ENCODE measurements around the gene RAB4B. TPM values are rescaled to one million over a fixed set of nuclear protein-coding genes. Genes with fewer than 3 reads are reported as not detected.
"Not testable (repeated sequence)": the region's sequence is repeated elsewhere in the genome, so short reads cannot be mapped to it uniquely, and the experiment has no call there.

Gene RAB4B
- total RNA-seq, 2 experiments from 2014 or later, result 50.2 to 53.1 TPM

GRCh38 chr19:40766385-40766784 lies 11.7 kb upstream of the RAB4B start:
- not testable (repeated sequence) for H3K9me3 Mint-ChIP-seq (ENCODE audit: insufficient read depth); ATAC-seq; DNase-seq; H3K4me3 Mint-ChIP-seq; H3K27me3 Mint-ChIP-seq (ENCODE audit: low read depth)
- CTCF ChIA-PET, result interaction anchor here (1.3 kb wide), 1 partner anchor 32 kb away, joined by 4 read pairs; the partner anchor contains the start of gene EGLN2
- Mint-ChIP-seq H3K36me3 (ENCODE audit: low read depth) (peaks cover 74% of the 10 kb centered on the region), H3K4me1 (ENCODE audit: low read depth) (peaks cover 63% of the 10 kb centered on the region), H3K27ac (peak overlapping the region; percentile 43)
- POLR2A ChIA-PET, result interaction anchor here (0.6 to 1.2 kb wide), 4 partner anchors 11 to 82 kb away, joined by 3 to 4 read pairs (median 4); no protein-coding TSS in a partner anchor

- H3K36me3 Mint-ChIP-seq (ENCODE audit: low read depth), result peaks cover 56% of the 10 kb centered on the region
Measured at GRCh38 chr19:40768869-40769268, 9.2 kb upstream of the RAB4B start.

GRCh38 chr19:40771101-40771862 lies 6.8 kb upstream of the RAB4B start:
- ChIA-PET POLR2A (interaction anchor here (0.6 to 0.9 kb wide), 2 partner anchors 11 to 15 kb away, joined by 3 to 4 read pairs; no protein-coding TSS in a partner anchor), CTCF (interaction anchor here (0.7 to 2.1 kb wide), 7 partner anchors 15 to 137 kb away, joined by 4 to 8 read pairs (median 5); partner anchors contain the start of gene EGLN2)
- peaks cover 34% of the 10 kb centered on the region for H3K36me3 Mint-ChIP-seq (ENCODE audit: low read depth)
- H3K4me1 Mint-ChIP-seq (ENCODE audit: low read depth), result peaks cover 30% of the 10 kb centered on the region
- ATAC-seq, result peak; percentile 23
- not testable (repeated sequence) for H3K9me3 Mint-ChIP-seq (ENCODE audit: insufficient read depth); H3K4me3 Mint-ChIP-seq; DNase-seq; H3K27me3 Mint-ChIP-seq (ENCODE audit: low read depth)
- peak overlapping the region; percentile 56 for H3K27ac Mint-ChIP-seq

More at GRCh38 chr19:40768869-40769268, 9.2 kb upstream of the RAB4B start:
- POLR2A ChIA-PET, result no interaction called here
- Mint-ChIP-seq H3K27me3 (ENCODE audit: low read depth) (no peaks in the 10 kb centered on the region), H3K9me3 (ENCODE audit: insufficient read depth) (no peaks in the 10 kb centered on the region), H3K4me1 (ENCODE audit: low read depth) (peaks cover 41% of the 10 kb centered on the region), H3K27ac (no peak overlapping the region), H3K4me3 (no peak overlapping the region)
- ATAC-seq (no peak), DNase-seq (no peak)
- CTCF ChIA-PET, result no interaction called here

GRCh38 chr19:40774916-40775631 lies 3.0 kb upstream of the RAB4B start, which contains the start of gene MIA:
MIA (plus strand) TSS chr19:40775521; CDS start chr19:40775543, 22 bp downstream.
- Mint-ChIP-seq H3K27ac (peak within 1 kb of the TSS; percentile 57), H3K9me3 (ENCODE audit: insufficient read depth) (no peaks in the 10 kb centered on the region), H3K4me1 (ENCODE audit: low read depth) (peaks cover 47% of the 10 kb centered on the region), H3K27me3 (ENCODE audit: low read depth) (no peaks in the 10 kb centered on the region), H3K4me3 (no peak within 1 kb of the TSS), H3K36me3 (ENCODE audit: low read depth) (peaks cover 27% of the 10 kb centered on the region)
- POLR2A ChIA-PET, result interaction anchor here (1.0 kb wide), 1 partner anchor 17 kb away, joined by 3 read pairs; no protein-coding TSS in a partner anchor
- DNase-seq (no peak), ATAC-seq (no peak)
- CTCF ChIA-PET, result interaction anchor here (1.1 to 4.2 kb wide), 3 partner anchors 23 to 112 kb away, joined by 3 to 49 read pairs (median 3); partner anchors contain the start of gene EGLN2

GRCh38 chr19:40775632-40776022 lies 2.4 kb upstream of the RAB4B start:
- DNase-seq, result no peak
- ChIA-PET CTCF (interaction anchor here (4.2 to 4.9 kb wide), 2 partner anchors 23 to 31 kb away, joined by 49 to 63 read pairs; partner anchors contain the start of gene EGLN2), POLR2A (interaction anchor here (5.1 kb wide), 1 partner anchor 23 kb away, joined by 94 read pairs; the partner anchor contains the start of genes ACTMAP and SNRPA)
- H3K27ac Mint-ChIP-seq, result no peak overlapping the region
- no peak for ATAC-seq
- peaks cover 50% of the 10 kb centered on the region for H3K4me1 Mint-ChIP-seq (ENCODE audit: low read depth)
- no peaks in the 10 kb centered on the region for H3K9me3 Mint-ChIP-seq (ENCODE audit: insufficient read depth)
- no peaks in the 10 kb centered on the region for H3K27me3 Mint-ChIP-seq (ENCODE audit: low read depth)
- H3K36me3 Mint-ChIP-seq (ENCODE audit: low read depth), result peaks cover 29% of the 10 kb centered on the region
- H3K4me3 Mint-ChIP-seq, result no peak overlapping the region

GRCh38 chr19:40776364-40776763 lies 1.7 kb upstream of the RAB4B start:
- Mint-ChIP-seq H3K4me1 (ENCODE audit: low read depth) (peaks cover 44% of the 10 kb centered on the region), H3K9me3 (ENCODE audit: insufficient read depth) (no peaks in the 10 kb centered on the region), H3K36me3 (ENCODE audit: low read depth) (peaks cover 23% of the 10 kb centered on the region), H3K27ac (peak overlapping the region; percentile 99), H3K27me3 (ENCODE audit: low read depth) (no peaks in the 10 kb centered on the region), H3K4me3 (no peak overlapping the region)
- DNase-seq, result no peak
- ChIA-PET POLR2A (interaction anchor here (0.7 to 5.1 kb wide), 6 partner anchors 16 to 527 kb away, joined by 3 to 94 read pairs (median 4); partner anchors contain the start of genes ACTMAP, EGLN2 and SNRPA), CTCF (interaction anchor here (2.0 to 4.9 kb wide), 6 partner anchors 13 to 171 kb away, joined by 5 to 63 read pairs (median 10); partner anchors contain the start of genes ACTMAP and EGLN2)
- ATAC-seq, result no peak

GRCh38 chr19:40776932-40777644 lies 959 bp upstream of the RAB4B start:
- no peaks in the 10 kb centered on the region for H3K9me3 Mint-ChIP-seq (ENCODE audit: insufficient read depth)
- POLR2A ChIA-PET, result interaction anchor here (0.7 to 5.1 kb wide), 17 partner anchors 10 to 530 kb away, joined by 3 to 94 read pairs (median 4); partner anchors contain the start of genes ACTMAP, COQ8B, EGLN2 and SNRPA
- DNase-seq, result peak; percentile 98
- H3K4me1 Mint-ChIP-seq (ENCODE audit: low read depth), result peaks cover 41% of the 10 kb centered on the region
- CTCF ChIA-PET, result interaction anchor here (0.8 to 4.9 kb wide), 18 partner anchors 10 to 356 kb away, joined by 3 to 63 read pairs (median 7); partner anchors contain the start of genes ACTMAP, BLVRB and EGLN2
- peaks cover 20% of the 10 kb centered on the region for H3K36me3 Mint-ChIP-seq (ENCODE audit: low read depth)
- ATAC-seq, result peak; percentile 57
- peak overlapping the region; percentile 99 for H3K27ac Mint-ChIP-seq
- H3K4me3 Mint-ChIP-seq, result peak overlapping the region; percentile 91
- H3K27me3 Mint-ChIP-seq (ENCODE audit: low read depth), result no peaks in the 10 kb centered on the region

GRCh38 chr19:40777645-40777936 lies 456 bp upstream of the RAB4B start:
- Mint-ChIP-seq H3K36me3 (ENCODE audit: low read depth) (peaks cover 21% of the 10 kb centered on the region), H3K27me3 (ENCODE audit: low read depth) (no peaks in the 10 kb centered on the region), H3K4me1 (ENCODE audit: low read depth) (peaks cover 41% of the 10 kb centered on the region), H3K9me3 (ENCODE audit: insufficient read depth) (no peaks in the 10 kb centered on the region), H3K27ac (peak overlapping the region; percentile 99), H3K4me3 (peak overlapping the region; percentile 91)
- ChIA-PET POLR2A (interaction anchor here (0.9 to 5.1 kb wide), 15 partner anchors 10 to 529 kb away, joined by 3 to 94 read pairs (median 4); partner anchors contain the start of genes ACTMAP, COQ8B, EGLN2 and SNRPA), CTCF (interaction anchor here (0.8 to 4.9 kb wide), 19 partner anchors 10 to 357 kb away, joined by 3 to 63 read pairs (median 6); partner anchors contain the start of genes ACTMAP, BLVRB and EGLN2)
- ATAC-seq (no peak), DNase-seq (no peak)

GRCh38 chr19:40778706-40779284 lies 748 bp downstream of the RAB4B start:
- Mint-ChIP-seq H3K4me1 (ENCODE audit: low read depth) (peaks cover 41% of the 10 kb centered on the region), H3K36me3 (ENCODE audit: low read depth) (peaks cover 24% of the 10 kb centered on the region), H3K9me3 (ENCODE audit: insufficient read depth) (no peaks in the 10 kb centered on the region), H3K4me3 (peak overlapping the region; percentile 91), H3K27ac (peak overlapping the region; percentile 99), H3K27me3 (ENCODE audit: low read depth) (no peaks in the 10 kb centered on the region)
- no peak for ATAC-seq
- CTCF ChIA-PET, result interaction anchor here (1.0 to 4.9 kb wide), 15 partner anchors 17 to 366 kb away, joined by 3 to 63 read pairs (median 8); partner anchors contain the start of genes ACTMAP, BLVRB and EGLN2
- DNase-seq, result no peak
- POLR2A ChIA-PET, result interaction anchor here (0.6 to 5.1 kb wide), 15 partner anchors 9 to 173 kb away, joined by 3 to 94 read pairs (median 4); partner anchors contain the start of genes ACTMAP, COQ8B, EGLN2 and ITPKC

GRCh38 chr19:40780582-40780981 lies 2.5 kb downstream of the RAB4B start:
- ChIA-PET CTCF (interaction anchor here (4.9 kb wide), 1 partner anchor 26 kb away, joined by 63 read pairs; no protein-coding TSS in a partner anchor), POLR2A (interaction anchor here (5.1 kb wide), 1 partner anchor 28 kb away, joined by 94 read pairs; the partner anchor contains the start of genes ACTMAP and SNRPA)
- ATAC-seq (no peak), DNase-seq (no peak)
- Mint-ChIP-seq H3K9me3 (ENCODE audit: insufficient read depth) (no peaks in the 10 kb centered on the region), H3K27ac (peak overlapping the region; percentile 37), H3K27me3 (ENCODE audit: low read depth) (no peaks in the 10 kb centered on the region), H3K36me3 (ENCODE audit: low read depth) (peaks cover 21% of the 10 kb centered on the region), H3K4me3 (no peak overlapping the region), H3K4me1 (ENCODE audit: low read depth) (peaks cover 35% of the 10 kb centered on the region)

Data from activated CD8-positive, alpha-beta T cell treated with anti-CD3 and anti-CD28 coated beads, Interleukin-2, amount 10 ng/mL, durations not matched to agents 7 days and 5 days (primary cell).